Measurements from ENCODE around the gene TECPR2.
"Not testable (repeated sequence)": the region's sequence is repeated elsewhere in the genome, so short reads cannot be mapped to it uniquely, and the experiment has no call there.

Gene TECPR2

GRCh38 chr14:102335163-102335562, 27.6 kb upstream of the TECPR2 start:
- DNase-seq: no peak

- no peak for DNase-seq
Measured at GRCh38 chr14:102338724-102339123, 24.0 kb upstream of the TECPR2 start.

GRCh38 chr14:102341566-102341965, 21.2 kb upstream of the TECPR2 start:
- no peak for DNase-seq

- DNase-seq: no peak
Measured at GRCh38 chr14:102342238-102342637, 20.5 kb upstream of the TECPR2 start.

- DNase-seq: no peak
Measured at GRCh38 chr14:102344084-102344483, 18.7 kb upstream of the TECPR2 start.

GRCh38 chr14:102344485-102344884, 18.3 kb upstream of the TECPR2 start:
- DNase-seq: no peak

- no peak for DNase-seq
Measured at GRCh38 chr14:102345232-102345631, 17.5 kb upstream of the TECPR2 start.

- no peak for DNase-seq
Measured at GRCh38 chr14:102346645-102347044, 16.1 kb upstream of the TECPR2 start.

GRCh38 chr14:102348376-102348775, 14.4 kb upstream of the TECPR2 start:
- no peak for DNase-seq

GRCh38 chr14:102351023-102351422, 11.7 kb upstream of the TECPR2 start:
- no peak for DNase-seq

GRCh38 chr14:102351593-102351992, 11.1 kb upstream of the TECPR2 start:
- not testable (repeated sequence) for DNase-seq

- DNase-seq: no peak
Measured at GRCh38 chr14:102352213-102352612, 10.5 kb upstream of the TECPR2 start.

- no peak for DNase-seq
Measured at GRCh38 chr14:102353126-102353619, 9.6 kb upstream of the TECPR2 start.

GRCh38 chr14:102356280-102356679, 6.5 kb upstream of the TECPR2 start:
- DNase-seq: no peak

GRCh38 chr14:102359341-102359740, 3.4 kb upstream of the TECPR2 start:
- no peak for DNase-seq

GRCh38 chr14:102360388-102360787, 2.4 kb upstream of the TECPR2 start:
- DNase-seq: no peak

GRCh38 chr14:102362084-102362483, 657 bp upstream of the TECPR2 start:
- peak; percentile 69 to 74 for DNase-seq

- DNase-seq: peak; percentile 62 to 64
Measured at GRCh38 chr14:102363182-102363943, 622 bp downstream of the TECPR2 start.

- DNase-seq: no peak
Measured at GRCh38 chr14:102370305-102370809, 7.6 kb downstream of the TECPR2 start.

- no peak for DNase-seq
Measured at GRCh38 chr14:102371361-102371760, 8.6 kb downstream of the TECPR2 start.

GRCh38 chr14:102373110-102373509, 10.4 kb downstream of the TECPR2 start:
- DNase-seq: no peak

- no peak for DNase-seq
Measured at GRCh38 chr14:102374264-102374663, 11.5 kb downstream of the TECPR2 start.

- DNase-seq: peak in 1 of 2 experiments; percentile 35
Measured at GRCh38 chr14:102375119-102375518, 12.4 kb downstream of the TECPR2 start.

GRCh38 chr14:102377696-102378095, 15.0 kb downstream of the TECPR2 start:
- DNase-seq: no peak

- DNase-seq: no peak
Measured at GRCh38 chr14:102378830-102379229, 16.1 kb downstream of the TECPR2 start.

All from activated T-cell treated with anti-CD3 and anti-CD28 coated beads, Interleukin-2, amount 50 U/mL, for 48 hours (primary cell).